Tibial nerve (tissue), 3 donors: ENCODE measurements around the gene ZNF24.

Experiments used
- CTCF ChIP-seq, 5 experiments: fragments of 200-600 bp in 3 of 5; fragments of 450-650 bp in 2 of 5; sonication (generic) in 3 of 5; IDR thresholded peaks; one replicate each; pipeline ENCODE4 v1.5.1; 2016 to 2019; ENCODE audit warnings: antibody characterized with exemption in 5 of 5, mild to moderate bottlenecking in 3 of 5, moderate library complexity in 2 of 5
- POLR2A ChIP-seq, 2 donors: fragments of 450-650 bp; IDR thresholded peaks; one replicate each; pipeline ENCODE4 v1.6.1; 2017; ENCODE audit warnings: antibody characterized with exemption in 2 of 2, mild to moderate bottlenecking in 2 of 2, moderate library complexity in 2 of 2

GRCh38 chr18:35352778-35353177, 8.6 kb upstream of the ZNF24 start:
- TF ChIP-seq CTCF (IDR thresholded peaks at IDR 0.05) = no peak
- TF ChIP-seq POLR2A (IDR thresholded peaks at IDR 0.05) = no peak
